GM21529 (cell line): ENCODE data around the gene CIAO1.
"Not testable (repeated sequence)": the region's sequence is repeated elsewhere in the genome, so short reads cannot be mapped to it uniquely, and the experiment has no call there.

Experiments used
- ATAC-seq: cut with Tn5 transposase; IDR thresholded peaks from one replicate; pipeline ENCODE4 v1.9.1; 2021; ENCODE audit not compliant: unreplicated experiment

Gene CIAO1

DNA sequence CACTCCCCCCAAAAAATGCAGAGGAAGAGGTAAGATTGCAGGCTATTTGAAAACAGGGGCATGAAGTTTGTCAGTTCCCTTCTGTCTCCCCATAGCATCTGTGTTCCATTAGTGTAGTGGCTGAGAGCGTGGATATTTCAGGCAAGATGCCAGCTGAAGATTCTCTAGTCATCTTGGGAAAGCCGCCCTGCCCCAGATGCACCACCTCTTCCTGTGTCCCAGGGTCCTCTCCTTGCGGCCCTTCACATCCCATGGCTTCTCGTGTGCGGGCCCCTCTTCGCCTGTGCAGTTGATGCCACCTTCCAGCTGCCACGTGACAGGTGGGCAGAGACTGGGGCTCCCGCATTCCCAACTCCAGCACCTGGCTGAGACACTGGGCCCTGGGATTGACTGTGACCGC is 16.4 kb upstream of the CIAO1 start:
- no peak for ATAC-seq

DNA sequence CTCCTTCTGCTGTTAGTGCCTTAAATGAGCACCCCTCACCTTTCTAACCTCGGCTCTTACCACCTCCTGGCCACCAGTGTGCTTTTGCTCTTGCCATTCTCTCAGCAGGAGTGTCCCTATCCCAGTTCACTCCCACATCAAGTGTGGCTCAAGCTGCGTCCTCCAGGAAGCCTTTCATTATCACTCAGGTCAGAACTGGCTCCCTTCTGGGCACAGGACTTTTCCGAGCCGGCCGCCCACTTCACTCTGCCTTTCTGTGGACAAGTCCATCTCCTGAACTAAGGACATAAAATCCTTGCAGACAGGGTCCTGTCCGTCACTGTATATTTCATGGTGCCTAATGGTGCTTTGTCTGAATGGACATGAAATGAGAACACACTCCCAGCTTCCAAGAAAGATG is 15.8 kb upstream of the CIAO1 start:
- ATAC-seq, result no peak

DNA sequence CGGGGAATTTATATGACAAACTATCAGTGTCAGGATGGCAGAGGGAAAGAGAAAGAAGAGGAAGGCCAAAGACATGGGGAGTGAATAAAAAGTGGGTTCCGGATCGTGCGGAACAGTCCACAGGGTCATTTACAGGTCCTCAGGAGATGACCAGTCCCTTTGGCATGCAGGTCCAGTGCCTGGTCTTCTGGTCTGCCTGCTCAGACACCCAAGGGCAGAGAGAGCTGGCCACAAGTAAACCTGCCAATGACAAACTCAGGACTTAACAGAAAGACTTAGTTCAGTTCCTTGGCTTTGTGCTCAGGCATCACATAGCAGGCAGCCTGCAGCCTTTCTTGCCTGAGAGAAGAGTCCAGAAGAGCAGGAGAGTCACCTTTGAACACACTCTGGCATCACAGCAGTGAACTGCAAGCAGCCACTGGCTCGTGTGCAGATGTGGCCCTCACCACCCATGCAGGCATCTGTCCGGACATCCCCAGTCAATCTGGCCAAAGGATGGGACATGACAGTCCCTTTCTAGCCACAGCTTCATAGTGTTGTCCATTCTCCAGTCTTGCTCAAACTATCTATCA is 14.2 kb upstream of the CIAO1 start:
- ATAC-seq, result no peak

DNA sequence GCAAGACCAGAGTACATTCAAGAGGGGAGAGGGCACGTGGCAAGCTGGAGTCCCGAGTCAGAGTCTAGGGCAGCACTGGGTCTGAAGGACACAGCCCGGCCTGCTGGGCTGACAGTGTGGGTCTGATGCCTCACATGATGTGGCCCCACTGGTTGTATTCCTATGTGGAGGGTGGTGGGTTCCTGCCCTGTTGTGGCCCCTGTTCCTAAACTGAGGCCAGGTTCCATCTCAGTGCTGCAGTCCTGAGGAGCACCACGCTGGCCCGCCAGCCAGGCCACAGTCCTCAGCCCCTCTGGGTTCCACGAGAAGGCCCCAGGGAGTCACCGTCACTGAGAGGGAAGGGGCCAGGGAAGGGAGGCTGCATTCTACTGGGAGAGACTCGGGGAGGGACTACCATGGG is 13.5 kb upstream of the CIAO1 start:
- ATAC-seq, result no peak

DNA sequence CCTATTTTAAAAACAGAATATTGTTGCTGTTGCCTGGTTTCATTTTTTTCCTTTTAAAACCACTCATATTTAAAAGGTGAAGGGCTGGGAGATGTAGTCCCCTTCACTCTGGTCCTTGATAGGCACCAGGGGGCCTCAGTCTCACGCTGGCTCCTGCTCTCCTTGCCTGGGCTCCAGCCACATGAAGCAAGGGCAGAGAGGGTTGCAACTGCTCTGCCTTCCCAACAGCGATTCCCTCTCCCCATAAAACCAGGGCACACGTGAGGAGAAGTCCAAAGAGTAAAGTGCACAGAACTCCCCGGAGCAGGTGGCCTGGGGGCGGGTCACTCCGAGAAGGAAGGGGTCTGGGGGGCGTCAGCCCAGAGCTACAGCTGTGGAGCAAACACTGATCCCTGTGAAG is 13.0 kb upstream of the CIAO1 start:
- ATAC-seq, result no peak

DNA sequence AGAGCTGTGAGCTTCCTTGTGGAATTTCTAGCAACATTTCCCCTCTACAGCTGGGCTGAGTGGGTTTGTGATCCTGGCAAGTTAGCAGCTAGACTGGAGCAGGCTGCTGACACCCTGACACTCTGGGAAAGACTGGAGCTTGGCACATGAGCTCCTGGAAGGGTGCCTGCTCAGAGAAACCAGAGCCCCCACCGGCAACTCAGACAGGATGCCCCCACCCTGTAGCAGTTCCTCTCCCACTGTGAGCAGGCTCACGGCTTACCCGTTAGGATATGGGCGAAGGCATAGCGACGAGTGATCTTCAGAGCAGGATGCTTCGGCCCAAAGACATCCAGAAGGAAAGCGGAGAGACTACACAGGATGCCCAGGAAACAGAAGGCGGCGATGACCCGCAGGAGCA is 11.5 kb upstream of the CIAO1 start:
- ATAC-seq, result no peak

DNA sequence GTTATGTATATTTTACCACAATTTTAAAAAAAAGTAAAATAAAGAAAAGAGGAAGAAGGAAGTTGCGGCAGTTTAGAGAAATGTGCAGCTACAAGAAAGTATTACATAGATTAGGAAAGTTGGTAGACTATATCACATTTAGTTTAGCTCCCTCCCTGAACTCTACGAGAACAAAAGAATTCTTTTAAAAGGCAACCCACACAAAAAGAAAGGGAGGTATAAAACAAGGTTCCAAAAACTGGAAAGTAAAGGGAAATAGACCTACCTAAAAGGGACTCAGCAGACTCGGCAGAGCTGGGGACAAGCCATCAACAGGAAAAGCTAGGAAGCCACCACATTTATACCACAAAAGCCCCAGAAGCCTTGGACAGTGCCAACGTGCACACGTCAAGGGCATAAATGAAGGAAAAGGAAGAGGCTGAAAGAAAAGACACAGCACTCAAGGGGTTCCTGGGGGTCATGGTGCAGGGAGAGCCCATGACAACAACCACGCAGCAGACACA is 9.4 kb upstream of the CIAO1 start:
- ATAC-seq, result no peak

DNA sequence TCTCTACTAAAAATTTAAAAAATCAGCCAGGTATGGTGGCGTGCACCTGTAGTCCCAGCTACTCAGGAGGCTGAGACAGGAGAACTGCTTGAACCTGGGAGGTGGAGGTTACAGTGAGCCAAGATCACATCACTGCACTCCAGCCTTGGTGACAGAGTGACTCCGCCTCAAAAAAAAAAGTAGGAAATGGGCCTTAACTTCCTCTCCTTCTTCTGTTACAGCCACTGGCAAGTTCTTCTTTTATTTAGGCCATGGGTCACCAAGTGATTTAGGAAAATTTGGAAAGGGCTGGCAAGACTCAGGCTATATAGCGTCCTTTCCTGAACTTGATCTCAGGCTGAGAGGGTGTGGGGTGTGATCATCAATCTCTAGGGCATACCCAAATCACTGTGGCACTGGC is 8.3 kb upstream of the CIAO1 start:
- ATAC-seq, result not testable (repeated sequence)

DNA sequence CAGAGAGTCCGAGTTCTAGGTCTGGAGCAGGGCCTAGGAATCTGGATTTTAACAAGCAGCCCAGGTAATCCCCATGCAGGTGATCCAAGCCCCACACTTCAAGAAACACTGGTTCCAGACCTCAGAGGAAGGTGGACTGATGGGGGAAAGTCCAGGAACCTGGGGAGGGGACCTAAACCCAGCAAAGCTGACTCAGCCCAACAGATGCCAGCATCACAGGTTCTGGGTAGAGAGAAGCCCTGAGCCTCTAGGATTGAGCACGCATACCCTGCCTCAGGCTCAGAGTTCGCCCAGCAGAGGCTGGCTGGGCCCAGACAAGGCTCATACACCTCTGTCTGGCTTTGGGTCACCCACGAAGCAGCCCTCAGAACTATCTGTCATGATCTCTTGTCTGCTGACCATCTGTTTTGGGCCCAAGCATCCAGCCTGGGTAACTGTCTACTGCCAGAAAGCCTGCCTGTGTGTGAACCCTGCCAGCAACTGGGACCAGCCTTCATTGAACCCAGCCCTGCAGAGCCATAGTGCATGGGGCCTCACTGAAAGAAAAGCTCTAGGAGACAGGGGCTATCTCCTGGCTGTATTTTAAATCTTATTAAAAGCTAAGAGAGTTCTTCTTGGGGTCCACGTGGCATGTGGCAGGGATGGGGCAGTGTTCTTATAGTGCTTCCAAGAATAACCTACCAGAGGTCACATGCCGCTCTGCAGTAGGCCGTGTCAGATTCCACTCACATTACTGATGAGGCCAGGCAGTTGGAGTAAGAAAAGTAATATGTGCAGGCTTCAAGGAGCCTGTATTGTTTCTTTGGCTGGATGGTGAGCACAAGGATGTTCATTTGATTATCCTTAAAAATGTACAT is 7.6 kb upstream of the CIAO1 start:
- ATAC-seq, result no peak

DNA sequence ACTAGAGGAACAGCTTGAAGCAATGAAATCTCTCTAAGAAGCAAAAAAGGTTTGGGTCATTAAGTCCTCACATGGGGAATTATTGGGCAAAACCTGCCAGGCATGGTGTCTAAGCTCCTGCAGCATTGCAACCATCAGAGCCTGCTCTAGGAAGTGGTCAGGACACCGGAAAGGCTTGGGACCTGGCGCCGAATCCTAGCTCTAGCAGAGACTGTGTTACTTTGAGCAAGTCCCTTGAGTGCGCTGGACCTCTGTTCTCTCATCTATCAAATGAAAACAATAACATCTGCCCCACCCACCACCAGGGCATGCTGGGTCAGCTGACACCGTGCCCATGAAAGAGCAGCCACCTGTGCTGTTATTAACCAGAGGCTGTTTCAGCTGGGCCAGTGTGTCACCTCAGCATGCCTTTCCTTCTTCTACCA is 6.5 kb upstream of the CIAO1 start:
- no peak for ATAC-seq

DNA sequence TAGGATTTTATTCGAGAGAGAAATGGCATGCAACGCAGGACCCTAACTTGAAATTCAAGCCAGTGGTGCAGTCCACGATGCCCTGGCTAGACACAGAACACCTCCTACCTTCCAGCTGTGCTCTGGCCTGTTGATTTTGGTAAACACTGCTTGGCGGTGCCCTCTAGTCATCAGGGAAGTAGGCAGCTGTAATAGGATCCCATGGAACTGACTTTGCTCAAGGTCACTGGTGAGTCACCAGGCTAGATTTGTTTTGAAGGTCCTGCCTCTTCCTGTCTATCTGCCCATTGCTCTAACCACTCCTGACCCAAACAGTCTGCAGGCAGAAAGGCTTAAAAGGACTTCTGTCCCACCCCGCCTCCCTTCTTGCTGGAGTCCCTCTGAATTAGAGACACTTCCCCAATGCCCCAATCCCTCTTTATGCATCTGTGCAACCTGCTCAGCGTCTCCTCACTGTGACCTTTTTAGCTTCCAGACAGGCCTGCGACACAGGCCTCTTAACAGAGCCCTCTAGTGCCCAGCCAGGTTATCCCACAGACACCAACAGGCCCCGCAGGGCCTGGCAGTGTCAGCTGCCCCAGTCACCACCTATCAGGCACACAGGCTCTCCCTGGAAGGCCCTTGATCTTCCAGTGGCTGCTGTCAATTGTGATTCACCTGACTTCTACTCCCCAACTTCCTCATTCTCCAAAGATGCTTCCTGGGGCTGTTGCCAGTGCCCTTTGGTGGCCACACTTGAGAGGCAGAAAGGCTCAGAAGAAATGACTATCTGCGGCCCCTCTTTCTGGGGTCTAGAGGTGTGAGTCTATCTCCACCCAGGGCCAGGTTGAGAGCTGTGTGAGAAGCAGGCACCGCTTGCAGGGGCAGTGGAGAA is 5.4 kb upstream of the CIAO1 start:
- ATAC-seq, result peak; percentile 51

DNA sequence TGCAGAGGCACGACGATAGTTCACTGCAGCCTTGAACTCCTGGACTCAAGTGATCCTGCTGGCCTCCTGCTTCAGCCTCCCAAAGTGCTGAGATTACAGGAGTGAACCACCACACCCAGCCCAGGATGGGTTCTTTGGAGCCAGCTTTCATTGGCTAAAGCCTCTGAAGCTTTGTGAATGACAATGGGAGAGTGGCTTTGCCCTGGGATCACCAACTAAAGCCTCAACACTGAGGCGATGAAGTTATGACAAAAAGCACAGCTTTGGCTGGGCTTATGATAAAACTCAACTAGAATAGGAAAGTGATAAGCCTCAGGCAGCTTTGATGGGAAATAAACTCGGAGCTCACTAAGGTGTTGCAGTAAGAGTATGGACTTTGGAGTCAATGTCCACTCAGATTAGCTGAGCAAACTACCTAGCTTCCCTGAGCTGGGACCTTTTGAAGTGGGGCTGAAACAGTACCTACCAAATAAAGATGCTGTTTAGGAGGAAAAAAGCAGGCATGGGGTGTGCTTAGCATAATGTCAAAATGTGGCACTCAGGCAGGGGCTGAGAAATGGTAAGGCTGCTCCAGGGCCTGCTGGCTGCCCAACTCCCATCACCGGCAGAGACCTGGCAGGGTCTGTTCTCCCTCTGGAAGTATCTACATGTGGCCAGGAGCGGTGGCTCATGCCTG is 4.6 kb upstream of the CIAO1 start:
- ATAC-seq, result no peak

DNA sequence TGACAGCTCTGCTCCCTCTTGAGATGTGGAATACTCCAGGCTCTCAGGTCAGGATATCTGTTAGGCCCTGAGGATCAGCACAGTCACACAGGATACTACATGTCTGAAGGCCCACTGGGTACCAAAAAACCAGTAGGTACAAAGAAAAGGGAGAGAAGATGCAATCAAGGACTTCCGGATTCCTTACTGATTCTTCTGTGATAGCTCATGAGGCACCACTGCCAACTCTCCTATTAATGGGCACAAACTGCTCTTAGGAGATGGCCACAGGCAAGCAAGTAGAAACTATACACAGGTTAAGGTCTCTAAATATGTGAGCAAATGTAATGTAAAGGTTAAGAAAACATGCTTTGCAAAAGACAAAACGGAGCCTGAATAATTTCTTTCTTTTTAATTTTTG is 3.7 kb upstream of the CIAO1 start:
- ATAC-seq, result no peak

DNA sequence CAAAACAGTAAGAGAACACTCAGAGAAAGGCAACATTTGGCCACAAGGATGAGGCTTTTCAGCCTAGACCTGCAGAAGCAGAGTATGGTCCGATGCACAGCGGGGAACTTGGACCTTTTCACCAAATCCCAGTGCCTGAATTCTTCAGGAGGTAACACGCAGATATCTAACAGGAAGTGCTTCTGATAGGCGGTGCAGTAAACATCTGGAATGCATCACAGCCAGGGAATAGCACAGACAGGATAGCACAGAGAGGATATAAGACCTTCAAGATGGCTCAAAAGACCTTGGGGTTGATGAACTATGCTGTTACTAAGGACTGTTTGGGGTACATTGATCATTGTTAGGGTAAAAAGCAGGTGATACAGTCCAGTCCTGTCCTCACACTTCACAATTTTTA is 1.9 kb upstream of the CIAO1 start:
- ATAC-seq, result no peak

DNA sequence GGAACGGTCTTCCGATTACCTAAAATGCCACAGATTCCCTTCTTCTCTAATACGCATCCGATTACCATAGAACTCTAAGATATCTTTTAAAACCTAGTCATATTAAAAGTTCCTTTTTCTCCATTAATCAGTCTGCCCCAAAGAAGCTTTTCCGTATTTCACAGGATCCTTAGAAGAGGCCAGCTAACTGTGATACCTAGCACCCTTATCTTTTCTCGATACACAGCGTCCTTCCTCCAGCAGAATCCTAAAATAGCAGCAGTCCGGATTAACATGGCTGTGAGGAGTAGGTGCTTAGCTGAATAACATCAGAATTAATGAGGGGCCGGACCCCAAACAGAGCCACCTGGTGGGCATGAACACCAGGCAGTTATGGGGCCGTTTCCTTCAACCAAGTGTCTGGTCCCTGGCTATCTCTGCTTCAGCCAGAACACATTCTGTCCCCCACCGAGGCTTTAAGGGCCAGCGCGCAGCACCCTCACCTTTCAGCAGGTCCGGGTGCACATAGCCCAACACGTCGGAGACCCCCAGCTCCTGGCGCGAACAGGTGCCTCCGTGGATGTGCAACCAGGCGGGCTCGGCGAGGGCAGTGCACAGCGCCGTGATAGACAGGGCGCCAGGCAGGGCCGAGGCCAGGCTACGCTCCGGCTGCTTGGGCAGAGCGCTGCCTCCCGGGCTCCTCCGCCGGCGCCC is 1.2 kb upstream of the CIAO1 start:
- ATAC-seq, result no peak

DNA sequence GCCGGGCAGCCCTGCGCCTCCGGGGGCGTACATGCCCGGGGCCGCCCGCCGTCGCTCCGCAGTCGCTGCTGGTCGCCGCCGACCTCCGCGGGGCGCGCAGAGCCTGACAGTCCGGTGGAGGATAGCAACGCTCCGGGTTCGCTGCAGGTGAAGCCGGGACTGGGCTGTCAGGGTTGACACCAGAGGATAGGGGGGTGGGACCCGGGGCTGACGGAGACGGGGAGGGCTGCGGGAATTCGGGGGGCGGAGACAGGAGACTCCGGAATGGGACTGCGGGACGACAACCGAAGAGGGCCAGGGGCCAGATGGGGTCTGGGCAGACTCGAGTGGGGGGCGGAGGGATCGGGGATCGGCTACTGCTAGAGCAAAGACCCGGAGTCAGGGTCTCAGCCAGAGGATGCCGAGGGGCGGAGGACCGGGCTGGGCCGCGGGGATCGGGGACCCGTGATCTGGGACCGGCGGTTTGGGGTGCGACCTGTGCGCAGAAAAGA is 631 bp upstream of the CIAO1 start:
- ATAC-seq, result peak; percentile 15

DNA sequence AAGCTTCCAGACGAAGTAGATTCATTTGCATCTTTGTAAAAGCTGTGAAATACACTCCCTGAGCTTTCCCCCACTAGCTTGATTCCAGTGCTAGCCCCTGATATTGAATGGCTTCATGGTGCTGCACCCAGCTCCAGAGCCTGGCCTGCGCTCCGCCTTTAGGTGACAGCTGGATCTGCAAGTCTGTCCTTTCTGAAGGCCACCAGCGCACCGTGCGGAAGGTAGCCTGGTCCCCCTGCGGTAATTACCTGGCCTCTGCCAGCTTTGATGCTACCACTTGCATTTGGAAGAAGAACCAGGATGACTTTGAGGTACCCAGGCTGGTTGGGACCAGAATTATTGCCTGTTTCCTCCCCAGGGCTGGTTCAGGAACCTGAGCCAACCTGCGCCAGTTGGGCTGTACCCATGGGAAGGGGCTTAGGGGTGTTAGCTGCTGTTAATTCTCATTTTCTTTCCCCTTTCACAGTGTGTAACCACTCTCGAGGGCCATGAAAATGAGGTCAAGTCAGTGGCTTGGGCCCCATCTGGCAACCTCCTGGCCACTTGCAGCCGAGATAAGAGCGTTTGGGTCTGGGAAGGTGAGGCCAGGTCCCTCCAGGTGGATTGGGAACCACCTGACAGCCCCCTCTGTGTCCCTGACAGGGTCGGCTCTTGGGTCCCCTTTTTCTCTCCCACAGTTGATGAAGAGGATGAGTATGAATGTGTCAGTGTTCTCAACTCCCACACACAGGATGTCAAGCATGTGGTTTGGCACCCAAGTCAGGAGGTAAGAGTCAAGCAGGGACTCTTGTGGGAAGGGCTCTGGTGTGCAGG is 1.3 kb downstream of the CIAO1 start:
- ATAC-seq, result no peak

DNA sequence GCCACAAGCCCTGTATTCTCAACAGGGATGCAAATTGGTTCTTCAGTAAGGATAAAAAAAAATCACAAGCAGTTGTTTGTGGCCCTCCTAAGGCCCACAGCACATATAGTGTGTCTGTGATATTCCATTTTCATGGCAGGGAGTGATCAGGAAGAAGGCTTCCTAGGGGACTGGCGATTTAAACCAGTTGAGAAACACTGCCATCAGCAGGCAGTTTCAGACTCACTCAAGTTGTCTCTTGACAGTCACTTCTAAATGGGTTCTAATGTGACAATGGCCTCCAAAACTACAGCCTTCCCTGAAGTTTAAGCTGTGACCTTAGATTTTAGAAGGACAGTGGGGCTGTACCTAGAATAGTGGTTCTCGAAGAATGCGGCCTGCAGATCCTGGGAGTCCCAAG is 6.0 kb downstream of the CIAO1 start:
- ATAC-seq, result no peak

DNA sequence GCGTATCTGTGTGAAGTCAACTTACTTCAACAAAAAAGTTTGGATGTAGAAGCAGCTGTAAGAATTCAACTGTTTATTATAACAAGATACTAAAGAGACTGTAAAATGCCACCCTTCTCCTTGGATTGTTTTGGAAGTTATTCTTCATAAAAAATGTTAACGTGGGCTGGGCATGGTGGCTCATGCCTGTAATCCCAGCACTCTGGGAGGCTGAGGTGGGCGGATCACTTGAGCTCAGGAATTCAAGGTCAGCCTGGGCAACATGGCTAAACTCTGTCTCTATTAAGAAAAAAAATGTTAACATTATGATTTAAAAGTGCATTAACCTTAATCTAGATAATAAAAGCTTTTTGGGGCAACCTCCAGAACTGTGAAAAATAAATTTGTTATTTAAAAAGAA is 7.7 kb downstream of the CIAO1 start:
- ATAC-seq, result no peak
